Stromal cell of bone marrow (primary cell): ENCODE measurements around the gene SLC12A4.
"Not testable (repeated sequence)": the region's sequence is repeated elsewhere in the genome, so short reads cannot be mapped to it uniquely, and the experiment has no call there.

ENCODE experiments used
- DNase-seq: peaks from one replicate; pipeline ENCODE4 v3.0.0-alpha.2; 2012; ENCODE audit warnings: low read depth

The SLC12A4 gene

GRCh38 chr16:67987460-67988160 is 19.2 kb upstream of the SLC12A4 start:
- DNase-seq: no peak

GRCh38 chr16:67986949-67987348 is 18.5 kb upstream of the SLC12A4 start:
- no peak for DNase-seq

- DNase-seq: no peak
These were observed 13.7 kb upstream of the SLC12A4 start for GRCh38 chr16:67982011-67982696.

GRCh38 chr16:67979955-67980678 is 11.7 kb upstream of the SLC12A4 start, which contains the start of gene DPEP3:
Gene DPEP3 (minus strand): TSS chr16:67980499. CDS start chr16:67980380, 119 bp downstream.
- no peak for DNase-seq

GRCh38 chr16:67977469-67978227 is 9.2 kb upstream of the SLC12A4 start:
- DNase-seq: no peak

- DNase-seq: no peak
These were observed 8.6 kb upstream of the SLC12A4 start for GRCh38 chr16:67977005-67977404.

- DNase-seq: no peak
These were observed 7.8 kb upstream of the SLC12A4 start for GRCh38 chr16:67976205-67976604.

GRCh38 chr16:67975321-67976105 is 7.1 kb upstream of the SLC12A4 start:
- no peak for DNase-seq

- DNase-seq: not testable (repeated sequence)
These were observed 3.8 kb upstream of the SLC12A4 start for GRCh38 chr16:67972285-67972684.

GRCh38 chr16:67971111-67971510 is 2.7 kb upstream of the SLC12A4 start:
- DNase-seq: no peak

- no peak for DNase-seq
These were observed 1.0 kb upstream of the SLC12A4 start for GRCh38 chr16:67969254-67970039.

GRCh38 chr16:67967958-67968399 is 458 bp downstream of the SLC12A4 start:
- no peak for DNase-seq

GRCh38 chr16:67967183-67967957 is 1.1 kb downstream of the SLC12A4 start:
- DNase-seq: no peak

- DNase-seq: no peak
These were observed 1.8 kb downstream of the SLC12A4 start for GRCh38 chr16:67966549-67967182.

GRCh38 chr16:67965668-67966548 is 2.5 kb downstream of the SLC12A4 start:
- DNase-seq: no peak

GRCh38 chr16:67964477-67965131 is 3.8 kb downstream of the SLC12A4 start:
- no peak for DNase-seq

- DNase-seq: no peak
These were observed 4.6 kb downstream of the SLC12A4 start for GRCh38 chr16:67963662-67964321.
